Pulmonary artery endothelial cell (primary cell): ENCODE data around the gene PRKG1. TPM values are rescaled to one million over a fixed set of nuclear protein-coding genes. Genes with fewer than 3 reads are reported as not detected.

Source experiments
- DNase-seq: peaks from one replicate; pipeline ENCODE4 v3.0.0-alpha.2; 2011; ENCODE audit warnings: low read depth, low spot score
- total RNA-seq: library from RNA; depleted of rRNA; stranded (reverse); fragments of >200 nt; gene quantifications from 2 replicates; pipeline ENCODE4 v1.2.3, GENCODE V29; 2014

The PRKG1 gene
- total RNA-seq, 1 donor from 2014 or later = 1.3 TPM

GRCh38 chr10:51862149-51862548 lies 787.9 kb downstream of the PRKG1 start:
- DNase-seq = no peak

GRCh38 chr10:51867956-51868355 lies 793.7 kb downstream of the PRKG1 start:
- no peak for DNase-seq

GRCh38 chr10:51874131-51874530 lies 799.8 kb downstream of the PRKG1 start:
- DNase-seq = no peak

DNA sequence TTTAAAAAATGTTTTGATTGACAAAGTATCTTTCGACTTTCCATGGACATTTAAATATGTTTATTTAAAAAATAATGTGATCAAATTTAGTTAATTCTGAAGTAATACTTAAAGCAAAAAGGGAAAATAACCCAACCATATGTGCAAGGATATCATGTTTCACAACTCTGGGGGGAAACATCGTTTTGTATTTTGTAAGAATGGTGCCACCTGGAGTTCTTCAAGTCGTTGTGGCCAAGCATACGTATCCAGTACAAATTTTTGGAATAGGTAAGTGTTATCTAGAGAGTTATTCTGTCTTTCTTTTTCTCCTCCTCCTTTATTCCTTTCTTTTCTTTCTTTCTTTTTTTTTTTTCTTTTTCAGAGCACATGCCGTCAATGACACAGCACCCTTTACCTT lies 801.3 kb downstream of the PRKG1 start:
- DNase-seq = no peak

- no peak for DNase-seq
Measured at GRCh38 chr10:51876503-51876902, 802.2 kb downstream of the PRKG1 start.

GRCh38 chr10:51876979-51877378 lies 802.7 kb downstream of the PRKG1 start:
- DNase-seq = no peak

DNA sequence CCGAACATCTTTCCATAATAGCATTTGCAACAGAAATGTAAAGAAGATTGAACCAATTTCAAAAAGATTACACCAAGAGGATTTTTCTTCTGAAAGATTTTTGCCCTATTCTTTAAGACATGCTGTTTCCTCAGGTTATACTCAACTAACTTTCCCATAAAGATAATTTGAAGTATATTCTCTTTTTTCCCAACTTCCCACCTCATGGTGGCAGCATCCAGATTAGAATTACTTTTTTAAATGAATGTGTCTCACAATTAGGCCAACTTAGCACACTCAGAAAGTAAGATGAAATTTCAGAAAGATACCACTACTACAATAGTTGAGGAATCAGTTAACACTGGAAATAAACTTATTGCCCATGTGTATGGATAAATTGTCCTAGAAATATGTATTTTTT lies 803.3 kb downstream of the PRKG1 start:
- DNase-seq = no peak

DNA sequence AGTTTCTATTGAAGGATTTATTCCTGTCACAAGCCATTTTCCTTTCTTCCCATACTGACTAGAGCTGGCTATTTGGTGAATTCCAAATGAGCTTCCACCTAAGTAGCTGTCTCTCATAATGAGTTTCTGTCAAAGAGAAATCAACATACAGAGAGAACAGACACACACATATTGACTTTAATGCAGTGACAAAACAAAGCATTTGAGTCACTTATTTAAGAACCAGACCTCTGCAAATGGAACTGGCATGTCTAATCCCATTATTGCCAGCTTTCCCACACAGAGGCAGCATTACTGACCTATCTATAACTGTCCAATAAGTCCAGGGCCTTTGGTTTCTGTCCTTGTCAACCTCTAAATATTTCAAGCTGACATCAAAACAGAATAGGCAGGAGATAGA lies 804.4 kb downstream of the PRKG1 start:
- DNase-seq = no peak

DNA sequence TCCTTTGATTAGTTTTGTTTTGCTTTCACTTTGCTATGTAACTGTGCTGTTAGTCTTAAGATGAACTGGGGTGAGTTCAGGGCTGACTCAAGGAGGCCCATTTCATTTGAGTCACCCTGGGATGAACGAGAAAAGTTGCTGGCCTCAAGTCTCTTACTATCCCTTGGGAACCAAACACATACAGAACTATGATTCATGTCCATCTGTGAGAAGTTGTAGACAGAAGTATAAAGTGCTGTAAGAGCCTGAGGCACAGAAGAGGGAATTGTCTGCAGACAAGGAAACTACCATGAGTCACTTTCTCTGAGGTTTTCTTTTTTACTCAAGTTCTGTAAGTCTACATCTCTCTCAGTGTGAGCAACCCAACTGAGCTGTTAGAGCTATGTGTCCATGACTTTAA lies 805.0 kb downstream of the PRKG1 start:
- peak; percentile 64 for DNase-seq

- DNase-seq = no peak
Measured at GRCh38 chr10:51881213-51881612, 806.9 kb downstream of the PRKG1 start.

- DNase-seq = no peak
Measured at GRCh38 chr10:51886438-51887068, 812.3 kb downstream of the PRKG1 start.

DNA sequence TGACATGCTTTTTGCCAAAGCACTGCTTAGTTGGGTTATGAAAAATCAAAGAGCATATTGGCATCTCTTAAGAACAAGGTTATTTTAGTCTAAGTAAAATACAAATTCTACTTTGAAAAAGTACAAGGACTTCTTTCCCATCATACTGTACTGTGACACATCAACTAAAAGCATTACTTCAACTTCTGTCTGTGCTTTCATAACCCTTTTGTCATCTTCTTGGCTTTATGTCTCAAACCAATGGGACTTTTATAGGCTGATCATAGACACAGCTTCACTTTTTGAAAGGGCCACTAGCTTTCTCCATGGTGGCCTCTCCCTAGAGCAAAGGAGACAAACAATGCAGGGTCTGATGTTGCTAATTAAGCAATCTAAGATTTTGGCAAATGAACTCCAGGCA lies 814.0 kb downstream of the PRKG1 start:
- no peak for DNase-seq

GRCh38 chr10:51892313-51892712 lies 818.0 kb downstream of the PRKG1 start:
- DNase-seq = no peak

DNA sequence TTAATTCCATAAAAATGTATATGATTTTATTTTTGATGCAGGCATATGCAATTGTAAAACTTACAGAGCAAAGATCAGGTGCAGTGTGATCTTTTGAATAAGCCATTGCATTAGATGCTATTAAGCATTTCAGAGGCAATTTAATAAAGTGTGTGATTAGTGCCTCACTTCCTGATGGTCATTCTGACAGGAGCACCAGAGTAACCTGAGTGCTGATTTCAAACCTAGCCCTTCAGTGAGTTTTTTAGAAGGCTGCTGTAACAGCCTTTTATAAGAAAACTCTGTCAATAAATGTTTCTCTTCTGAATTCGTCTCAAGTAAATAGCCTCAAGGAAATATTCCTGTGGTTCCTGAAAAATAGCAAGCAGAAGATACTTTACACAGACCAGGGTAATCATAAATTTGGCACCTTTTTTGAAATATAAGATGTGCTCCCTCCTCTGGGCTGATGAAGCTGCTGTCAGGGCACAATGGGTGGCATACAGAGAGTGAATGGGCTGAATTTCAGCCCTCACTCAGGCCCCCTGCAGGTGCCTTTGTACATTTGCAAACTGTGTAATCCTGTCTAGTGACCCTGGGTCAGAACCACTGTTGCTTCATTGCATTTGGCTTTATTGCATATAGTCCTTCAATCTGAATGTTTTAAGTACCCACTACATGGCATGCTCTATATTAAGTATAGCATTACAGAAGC lies 818.8 kb downstream of the PRKG1 start:
- no peak for DNase-seq

- DNase-seq = no peak
Measured at GRCh38 chr10:51894771-51895578, 820.7 kb downstream of the PRKG1 start.

- no peak for DNase-seq
Measured at GRCh38 chr10:51896849-51897248, 822.6 kb downstream of the PRKG1 start.

GRCh38 chr10:51897560-51897959 lies 823.3 kb downstream of the PRKG1 start:
- no peak for DNase-seq

DNA sequence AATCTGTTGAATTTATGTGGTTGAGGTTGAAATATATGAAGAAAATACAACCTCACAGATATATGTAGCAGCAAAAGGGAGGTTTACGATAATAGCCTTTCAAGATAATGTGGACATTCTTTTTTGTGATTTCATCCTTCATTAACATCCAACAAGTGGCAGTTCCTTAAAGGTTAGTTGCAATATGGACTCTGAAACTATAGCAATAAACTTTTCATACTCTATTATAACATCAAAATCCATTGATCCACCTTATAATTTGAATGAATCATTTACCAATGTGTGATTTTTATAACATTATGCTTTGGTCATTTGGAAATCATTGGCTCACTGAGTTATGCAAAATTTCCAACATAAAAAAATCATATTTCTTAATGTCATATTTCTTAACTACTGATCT lies 825.9 kb downstream of the PRKG1 start:
- no peak for DNase-seq

GRCh38 chr10:51903675-51904074 lies 829.4 kb downstream of the PRKG1 start:
- no peak for DNase-seq

- DNase-seq = no peak
Measured at GRCh38 chr10:51905032-51905431, 830.7 kb downstream of the PRKG1 start.

DNA sequence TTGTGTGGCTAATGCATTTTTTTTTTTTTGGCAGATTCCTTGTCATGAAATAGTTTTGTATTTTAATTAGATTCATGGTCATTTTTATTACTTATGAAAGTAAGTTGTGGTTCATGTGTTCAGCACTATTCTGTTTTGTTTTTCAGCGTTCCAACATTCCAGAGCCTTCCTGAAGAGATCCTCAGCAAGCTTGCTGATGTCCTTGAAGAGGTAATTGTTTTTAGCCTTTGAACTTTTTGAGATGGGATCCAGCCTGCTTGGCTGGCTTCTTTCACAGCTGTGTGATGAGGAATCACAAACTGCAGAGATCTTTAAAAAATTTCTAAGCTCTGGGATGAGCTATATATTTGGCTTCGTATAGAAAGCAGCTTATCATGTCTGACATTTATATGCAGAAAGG lies 833.1 kb downstream of the PRKG1 start:
- no peak for DNase-seq

GRCh38 chr10:51910189-51910588 lies 835.9 kb downstream of the PRKG1 start:
- DNase-seq = no peak

DNA sequence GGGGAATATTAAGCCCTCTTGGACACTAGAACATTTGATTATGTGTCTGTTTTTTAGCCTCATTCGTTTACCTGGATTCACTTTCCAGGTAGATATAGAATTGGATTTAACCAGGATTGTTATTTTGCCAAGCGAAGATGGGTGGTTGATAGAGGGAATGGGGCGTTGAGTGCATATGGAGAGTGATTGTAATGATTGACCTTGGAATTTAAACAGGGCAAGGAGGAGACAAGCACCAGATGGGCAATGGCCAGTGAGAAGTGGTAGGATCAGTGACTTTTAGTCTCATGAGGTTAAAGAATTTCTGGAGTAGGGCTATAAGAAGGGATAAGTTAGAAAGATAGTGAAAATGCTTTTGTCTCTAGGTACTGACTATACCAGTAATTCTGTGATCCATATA lies 836.3 kb downstream of the PRKG1 start:
- no peak for DNase-seq
